Right ventricle myocardium superior (tissue), 1 donor: ENCODE data around the gene PTK7. TPM values are rescaled to one million over a fixed set of nuclear protein-coding genes. Genes with fewer than 3 reads are reported as not detected.
A peak's percentile ranks its signal among the peaks of the same experiment; 100 is the strongest.
"Not testable (repeated sequence)": the region's sequence is repeated elsewhere in the genome, so short reads cannot be mapped to it uniquely, and the experiment has no call there.

ENCODE experiments used
- ATAC-seq: fragments of 200-7000 bp; cut with Tn5 transposase; one replicate; pipeline ENCODE4 v1.9.1; 2020; ENCODE audit warnings: mild to moderate bottlenecking; ENCODE audit not compliant: poor library complexity
- DNase-seq: peaks from one replicate; pipeline ENCODE4 v3.0.0-alpha.2; 2020
- intact Hi-C: fragments of 100-400 bp; cut with DNase I; formaldehyde crosslinking; loops from one replicate; pipeline ENCODE4 v1.11.2; 2022
- total RNA-seq: library from RNA; stranded (reverse); fragmentation: NEBNext Ultra II Directional; extraction: Animal tissue kit (Norgen Biotek cat#: 25700); gene quantifications from one replicate; pipeline ENCODE4 v1.2.1, GENCODE V29; 2021
- donor health status: DM: no; HTN: yes; CAD: no; lungs with severe emphysema.

PTK7 gene
- total RNA-seq, 1 donor from 2014 or later: 1.4 TPM

- DNase-seq: no peak
- no peak for ATAC-seq
- intact Hi-C loops: no loop called here
Measured at GRCh38 chr6:43101497-43101896, 25.4 kb downstream of the PTK7 start.

- intact Hi-C loops: no loop called here
- ATAC-seq (no peak), DNase-seq (no peak)
Measured at GRCh38 chr6:43103253-43103876, 27.3 kb downstream of the PTK7 start.

DNA sequence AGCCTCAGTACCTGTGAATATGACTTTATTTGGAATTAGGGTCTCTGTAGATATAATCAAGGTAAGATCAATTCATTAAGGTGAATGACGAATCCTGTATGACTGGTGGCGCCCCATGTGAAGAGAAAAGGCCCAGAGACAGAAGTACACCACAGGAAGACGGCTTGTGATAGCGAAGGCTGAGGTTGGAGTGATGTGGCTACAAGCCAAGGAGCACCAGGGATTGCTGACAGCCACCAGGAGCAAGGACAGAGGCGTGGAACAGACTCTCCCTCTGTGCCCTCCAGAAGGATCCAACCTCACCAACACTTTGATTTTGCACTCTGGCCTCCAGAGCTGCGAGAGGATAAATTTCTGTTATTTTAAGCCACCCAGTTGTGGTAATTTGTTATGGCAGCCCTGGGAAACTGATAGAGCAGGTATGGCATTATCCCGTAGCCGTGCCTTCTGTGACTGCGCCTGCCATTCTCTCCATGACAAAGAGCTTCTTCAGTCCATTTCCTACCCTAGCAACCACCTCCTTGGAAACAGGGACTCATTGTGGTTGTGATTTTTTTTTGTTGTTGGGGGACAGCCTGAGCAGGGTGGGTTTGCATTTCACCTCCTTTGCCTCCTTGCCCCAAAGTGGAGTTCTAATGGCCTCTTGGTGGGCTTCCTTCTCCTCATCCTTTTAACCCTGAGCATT is 29.6 kb downstream of the PTK7 start:
- intact Hi-C loops: no loop called here
- ATAC-seq: no peak

DNA sequence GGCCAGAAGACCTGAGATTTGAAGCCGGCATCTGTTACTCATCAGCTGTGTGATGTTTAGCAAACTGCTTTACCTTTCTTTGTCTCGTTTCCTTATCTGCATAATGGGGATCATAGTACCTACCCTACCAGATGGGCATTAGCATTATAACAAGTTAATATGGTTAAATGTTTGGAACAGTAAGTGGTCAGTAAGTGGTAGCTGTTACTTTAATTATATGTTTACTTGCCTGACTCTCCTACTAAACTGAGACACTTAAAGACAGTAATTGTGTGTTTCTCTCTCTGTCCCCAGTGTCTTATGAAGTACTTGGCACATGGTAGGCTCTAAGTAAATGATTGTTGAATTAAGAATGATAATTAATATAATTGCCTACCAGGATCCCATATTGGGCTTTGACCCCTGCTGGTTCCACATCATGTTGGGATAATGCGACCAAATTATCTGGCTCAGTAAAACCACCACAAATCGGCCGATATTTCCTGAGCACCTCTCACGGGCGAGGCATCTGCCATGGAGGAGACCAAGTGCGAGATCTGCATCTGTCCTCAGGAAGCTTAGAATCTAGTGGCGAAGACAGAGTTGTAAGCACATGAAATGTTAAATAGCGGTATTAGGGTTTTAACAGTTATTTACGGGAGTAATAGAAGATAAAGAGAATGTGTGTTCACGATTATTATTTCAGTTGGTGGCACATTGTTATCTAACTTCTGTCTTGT is 31.4 kb downstream of the PTK7 start:
- intact Hi-C loops: no loop called here
- ATAC-seq (no peak), DNase-seq (no peak)

More for the DNA sequence above, 29.6 kb downstream of the PTK7 start:
- DNase-seq: no peak

DNA sequence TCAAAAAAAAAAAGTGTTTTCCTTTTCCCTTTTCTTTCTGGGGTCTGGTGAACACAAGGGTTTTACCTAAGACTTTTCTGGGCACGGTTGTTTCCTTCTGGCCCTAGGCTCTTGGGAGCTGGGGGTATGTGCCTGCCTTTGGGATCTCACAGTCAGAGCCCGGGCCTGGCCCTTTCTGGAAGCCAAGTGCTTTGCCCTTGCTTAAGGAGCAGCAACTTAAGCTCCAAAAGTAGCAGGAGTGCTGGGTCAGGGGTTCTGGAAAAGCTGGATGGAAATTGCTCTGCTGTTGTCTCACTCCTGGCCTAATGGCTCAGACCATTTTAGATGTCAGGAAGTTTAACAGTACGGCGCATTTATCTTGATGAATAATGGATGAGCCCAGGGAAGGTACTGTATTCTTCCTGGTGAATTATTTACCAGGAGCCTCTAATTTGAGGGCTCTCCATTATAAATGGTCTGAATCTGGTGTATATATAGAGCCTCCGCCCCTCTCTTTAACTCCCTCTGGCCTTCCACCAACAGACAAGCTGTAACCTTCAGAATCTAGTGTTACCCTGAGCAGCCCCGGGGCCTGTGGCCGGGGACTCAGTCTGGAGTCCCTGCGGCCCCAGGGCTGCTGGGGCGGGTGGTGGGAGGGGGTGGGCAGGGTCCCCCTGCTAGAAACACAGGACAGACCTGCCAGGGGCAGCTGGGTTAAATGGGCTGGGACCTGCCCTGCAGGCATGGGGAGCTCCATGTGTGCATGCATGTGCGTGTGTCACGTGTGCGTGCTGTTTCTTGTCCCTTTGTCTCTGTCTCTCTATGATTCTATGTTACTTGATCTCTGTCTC is 37.5 kb downstream of the PTK7 start:
- ATAC-seq (peak; percentile 23), DNase-seq (no peak)
- intact Hi-C loops: no loop called here

DNA sequence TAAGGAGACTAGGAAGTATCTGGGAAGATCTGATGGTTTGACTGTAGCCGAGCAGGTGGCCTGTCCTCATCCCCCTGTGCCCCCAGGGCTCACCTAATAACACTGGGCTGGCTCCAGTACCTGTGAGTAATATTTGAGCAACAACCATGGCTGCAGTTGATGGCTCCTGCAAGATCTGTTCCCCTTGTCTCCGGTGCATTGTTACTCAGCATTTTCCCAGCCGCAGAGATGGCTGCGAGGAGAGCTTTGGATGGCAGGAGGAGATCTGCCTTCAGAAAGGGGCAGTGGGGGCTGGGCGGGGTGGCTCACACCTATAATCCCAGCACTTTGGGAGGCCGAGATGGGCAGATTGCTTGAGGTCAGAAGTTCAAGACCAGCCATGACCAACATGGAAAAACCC is 39.3 kb downstream of the PTK7 start:
- intact Hi-C loops: no loop called here
- DNase-seq: no peak
- ATAC-seq: no peak

DNA sequence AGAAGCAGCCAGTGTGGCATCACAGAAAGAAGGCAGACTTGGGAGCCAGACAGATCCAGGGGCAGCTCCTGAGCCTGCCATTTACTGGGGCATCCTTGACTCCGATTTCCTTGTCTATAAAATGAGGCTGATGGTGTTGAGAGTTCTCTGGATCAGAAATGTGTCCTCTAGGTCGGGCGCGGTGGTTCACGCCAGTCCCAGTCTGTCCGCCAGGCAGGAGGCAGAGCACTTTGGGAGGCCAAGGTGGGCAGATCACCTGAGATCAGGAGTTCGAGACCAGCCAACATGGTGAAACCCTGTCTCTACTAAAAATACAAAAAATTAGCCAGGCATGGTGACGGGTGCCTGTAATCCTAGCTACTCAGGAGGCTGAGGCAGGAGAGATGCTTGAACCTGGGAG is 41.4 kb downstream of the PTK7 start:
- ATAC-seq, DNase-seq, intact Hi-C loops: not testable (repeated sequence)

GRCh38 chr6:43119482-43119881 is 43.4 kb downstream of the PTK7 start:
- ATAC-seq (no peak), DNase-seq (no peak)
- intact Hi-C loops: no loop called here

DNA sequence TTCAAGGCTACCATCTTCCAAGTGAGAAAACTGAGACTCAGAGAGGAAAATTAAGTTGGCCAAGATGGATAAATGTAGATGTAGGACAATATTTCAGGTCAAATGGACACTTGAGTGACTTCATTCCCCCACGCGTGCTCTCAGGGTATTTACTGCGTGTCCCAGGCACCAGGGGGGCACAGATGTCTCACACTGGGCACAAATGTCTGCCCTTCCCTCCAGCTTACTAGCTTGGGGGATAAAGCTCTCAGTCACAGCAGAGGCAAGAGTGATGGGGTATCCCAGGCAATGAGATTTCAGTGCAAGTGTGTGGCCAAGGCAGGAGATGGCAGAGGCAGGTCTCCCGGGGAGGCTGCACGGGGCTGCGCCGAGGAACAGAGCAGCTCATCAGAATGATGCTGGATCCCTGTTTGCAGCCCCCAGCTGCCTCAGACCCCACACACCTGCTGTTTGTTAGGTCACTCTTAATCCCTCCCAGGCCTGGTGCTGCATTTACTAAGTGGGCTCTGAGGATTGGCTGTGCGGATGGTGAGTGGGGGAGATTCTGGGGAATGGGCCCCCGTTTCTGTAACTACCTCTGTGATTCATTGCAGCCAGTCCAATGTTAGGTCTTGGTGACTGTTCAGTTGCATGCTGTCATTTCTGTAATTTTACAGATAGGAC is 44.1 kb downstream of the PTK7 start:
- no peak for DNase-seq
- intact Hi-C loops: no loop called here
- no peak for ATAC-seq

GRCh38 chr6:43120944-43121913 is 45.1 kb downstream of the PTK7 start:
- intact Hi-C loops: no loop called here
- DNase-seq: peak; percentile 80
- ATAC-seq: peak; percentile 83

- ATAC-seq (no peak), DNase-seq (no peak)
- intact Hi-C loops: no loop called here
Measured at GRCh38 chr6:43122146-43122545, 46.0 kb downstream of the PTK7 start.

- DNase-seq (no peak), ATAC-seq (no peak)
- intact Hi-C loops: no loop called here
Measured at GRCh38 chr6:43123461-43124314, 47.6 kb downstream of the PTK7 start.

DNA sequence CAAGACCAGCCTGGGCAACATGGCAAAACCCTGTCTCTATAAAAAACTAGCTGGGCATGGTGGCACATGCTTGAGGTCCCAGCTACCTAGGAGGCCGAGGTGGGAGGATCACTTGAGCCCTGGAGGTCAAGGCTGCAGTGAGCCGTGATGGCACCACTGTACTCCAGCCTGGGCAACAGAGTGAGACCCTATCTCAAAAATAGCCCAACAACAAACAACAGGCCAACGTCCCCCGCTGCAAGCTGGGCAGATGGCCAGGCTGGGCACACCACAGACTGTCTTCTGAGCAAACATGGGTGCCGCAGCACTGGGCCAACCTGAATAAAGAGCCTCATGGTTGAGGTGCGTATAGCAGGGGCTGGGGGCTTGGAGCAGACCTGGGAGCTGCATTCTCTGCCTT is 48.4 kb downstream of the PTK7 start:
- intact Hi-C loops: no loop called here
- no peak for DNase-seq

DNA sequence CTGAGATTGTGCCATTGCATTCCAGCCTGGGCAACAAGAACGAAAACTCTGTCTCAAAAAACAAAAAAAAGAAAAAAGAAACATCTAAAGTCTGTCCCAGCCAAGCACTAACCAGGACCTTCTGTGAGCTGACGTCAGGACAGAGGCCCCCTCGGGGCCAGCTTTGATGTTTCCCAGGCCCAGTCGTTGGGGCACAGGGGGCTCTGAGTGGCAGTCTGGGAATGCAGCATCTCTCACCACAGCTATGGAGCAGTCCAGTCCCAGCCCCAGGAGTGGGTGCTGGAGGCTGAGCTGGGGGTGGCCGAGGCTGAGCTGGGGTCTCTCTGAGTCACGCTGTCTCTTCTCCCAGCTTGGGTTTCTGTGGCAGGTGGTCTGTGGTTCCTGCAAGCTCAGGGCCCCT is 49.0 kb downstream of the PTK7 start:
- no peak for ATAC-seq
- no peak for DNase-seq
- intact Hi-C loops: no loop called here

More for the DNA sequence above, 48.4 kb downstream of the PTK7 start:
- no peak for ATAC-seq

- no peak for ATAC-seq
- DNase-seq: no peak
- intact Hi-C loops: no loop called here
Measured at GRCh38 chr6:43125555-43125954, 49.4 kb downstream of the PTK7 start.

DNA sequence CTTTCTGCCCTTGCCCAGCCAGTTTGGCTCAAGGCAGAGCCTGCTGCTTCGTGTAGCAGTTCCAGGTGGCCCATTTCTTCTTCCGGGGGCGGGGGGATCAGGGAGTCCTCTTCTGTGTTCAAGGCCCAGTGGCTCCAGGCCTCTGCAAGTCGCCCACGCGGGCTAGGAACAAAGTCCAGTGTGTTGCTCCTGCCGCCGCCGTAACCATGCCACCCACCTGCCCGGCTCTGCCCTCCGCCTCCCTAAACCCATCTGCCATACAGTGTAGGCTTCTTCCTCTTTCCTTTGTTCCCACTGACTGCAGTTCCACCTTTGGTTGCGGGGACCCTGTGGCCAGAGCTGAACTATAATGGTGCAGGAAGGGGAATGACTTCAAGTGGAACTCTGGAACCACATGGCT is 51.1 kb downstream of the PTK7 start:
- no peak for ATAC-seq
- intact Hi-C loops: no loop called here
- no peak for DNase-seq

GRCh38 chr6:43127877-43128276 is 51.8 kb downstream of the PTK7 start:
- intact Hi-C loops: no loop called here
- ATAC-seq: no peak
- no peak for DNase-seq
